Thyroid gland (tissue), 4 donors: Measurements from ENCODE around the gene PBX1. TPM values are rescaled to one million over a fixed set of nuclear protein-coding genes. Genes with fewer than 3 reads are reported as not detected.

Experiments
- DNase-seq, 2 donors: peaks; one replicate each; pipeline ENCODE4 v3.0.0-alpha.2; 2019
- H3K27ac ChIP-seq, 3 donors: fragments of 200-600 bp; sonication (generic); 1 replicate in 2 of 3; 2 replicates in 1 of 3; pipeline ENCODE4 v1.5.1; 2016 to 2019; ENCODE audit warnings: mild to moderate bottlenecking in 1 of 3, moderate library complexity in 1 of 3
- H3K27me3 ChIP-seq: fragments of 200-600 bp; sonication (generic); one replicate; pipeline ENCODE4 v1.5.1; 2019
- H3K36me3 ChIP-seq, 2 donors: fragments of 200-600 bp; sonication (generic); one replicate each; pipeline ENCODE4 v1.5.1; 2016 to 2019
- H3K4me1 ChIP-seq, 2 donors: fragments of 200-600 bp; sonication (generic); one replicate each; pipeline ENCODE4 v1.5.1; 2017 to 2019
- H3K4me3 ChIP-seq, 3 donors: fragments of 200-600 bp; sonication (generic); replicated peaks in 1 of 3; 1 replicate in 2 of 3; 2 replicates in 1 of 3; pipeline ENCODE4 v1.5.1; 2016; ENCODE audit warnings: mild to moderate bottlenecking in 1 of 3
- H3K9me3 ChIP-seq: fragments of 200-600 bp; sonication (generic); one replicate; pipeline ENCODE4 v1.5.1; 2017
- POLR2A ChIP-seq, 2 donors: fragments of 450-650 bp; IDR thresholded peaks; one replicate each; pipeline ENCODE4 v1.6.1; 2017; ENCODE audit warnings: antibody characterized with exemption in 2 of 2, mild to moderate bottlenecking in 2 of 2, moderate library complexity in 1 of 2
- WGBS, 2 donors: methylation state at CpG; one replicate each; pipeline ENCODE4 v1.1.5; 2017; 5-methylcytosine and 5-hydroxymethylcytosine counted together
- intact Hi-C: fragments of 100-400 bp; cut with DNase I; formaldehyde crosslinking; loops from one replicate; pipeline ENCODE4 v1.15.1; 2023
- total RNA-seq, 4 donors: library from RNA; depleted of rRNA; stranded (reverse); fragments of >200 nt; gene quantifications; one replicate each; pipeline ENCODE4 v1.2.3, GENCODE V29; 2016
- TF ChIP-seq, protein P1 (sequence below), 6 experiments: fragments of 200-600 bp in 3 of 6; fragments of 450-650 bp in 3 of 6; sonication (generic) in 3 of 6; IDR thresholded peaks; one replicate each; pipeline ENCODE4 v1.5.1; 2016 to 2019; ENCODE audit warnings: antibody characterized with exemption in 6 of 6, mild to moderate bottlenecking in 2 of 6, inconsistent platforms in 1 of 6, moderate library complexity in 1 of 6

The PBX1 gene
- total RNA-seq, 4 donors from 2014 or later = 79.0 to 159 (median 102) TPM

DNA sequence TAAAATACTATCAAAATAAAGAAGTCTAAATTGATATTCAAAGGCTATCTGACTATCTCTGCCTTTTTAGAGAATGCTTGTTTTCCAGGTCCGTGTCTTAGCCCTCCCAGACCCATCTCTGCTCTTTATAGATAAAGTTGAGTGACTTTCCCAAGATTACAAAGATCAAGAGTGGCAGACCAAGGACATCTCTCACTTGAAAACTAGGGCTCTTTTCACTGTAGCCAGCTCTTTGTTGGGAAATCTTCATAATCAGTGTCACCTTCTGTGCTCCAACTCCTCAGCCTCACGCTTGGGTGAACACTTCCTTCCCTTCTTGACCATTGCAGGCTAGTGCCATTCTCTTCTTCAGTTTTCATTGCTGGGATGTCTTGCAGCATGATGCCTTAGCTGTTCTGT, 211.1 kb downstream of the PBX1 start:
- no peaks in the 10 kb centered on the region for H3K9me3 ChIP-seq

DNA sequence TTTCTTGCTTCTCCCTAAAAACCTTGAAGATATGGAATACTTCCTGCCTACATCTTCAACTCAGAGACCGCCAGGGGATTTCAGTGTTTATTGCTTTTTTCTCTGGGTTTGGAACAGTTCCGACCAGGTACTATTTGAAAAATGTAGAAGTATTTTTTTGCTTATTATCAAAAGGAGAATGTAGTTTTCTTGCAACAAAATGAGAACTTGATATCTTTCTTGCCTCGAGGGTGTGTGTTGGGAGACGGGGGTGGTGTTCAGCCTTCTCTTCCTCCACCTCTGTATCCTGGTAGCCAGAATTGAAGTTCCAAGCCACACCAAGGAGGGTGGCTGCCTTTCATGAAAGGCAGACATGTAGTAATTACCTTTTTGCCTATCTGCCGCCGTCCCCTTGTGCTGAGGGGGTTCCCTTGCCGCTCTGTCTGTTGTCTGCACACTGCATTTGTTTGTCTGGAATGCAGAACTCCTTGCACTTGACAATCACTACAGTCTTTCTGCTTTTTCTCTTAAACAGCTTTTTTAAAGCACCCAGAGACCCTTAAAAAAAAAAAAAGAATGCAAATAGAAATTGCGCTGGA, 212.1 kb downstream of the PBX1 start:
- 54 to 60% methylated on average over 8 of the region's 8 CpGs for WGBS, 2 donors
- TF ChIP-seq, protein P1, sequence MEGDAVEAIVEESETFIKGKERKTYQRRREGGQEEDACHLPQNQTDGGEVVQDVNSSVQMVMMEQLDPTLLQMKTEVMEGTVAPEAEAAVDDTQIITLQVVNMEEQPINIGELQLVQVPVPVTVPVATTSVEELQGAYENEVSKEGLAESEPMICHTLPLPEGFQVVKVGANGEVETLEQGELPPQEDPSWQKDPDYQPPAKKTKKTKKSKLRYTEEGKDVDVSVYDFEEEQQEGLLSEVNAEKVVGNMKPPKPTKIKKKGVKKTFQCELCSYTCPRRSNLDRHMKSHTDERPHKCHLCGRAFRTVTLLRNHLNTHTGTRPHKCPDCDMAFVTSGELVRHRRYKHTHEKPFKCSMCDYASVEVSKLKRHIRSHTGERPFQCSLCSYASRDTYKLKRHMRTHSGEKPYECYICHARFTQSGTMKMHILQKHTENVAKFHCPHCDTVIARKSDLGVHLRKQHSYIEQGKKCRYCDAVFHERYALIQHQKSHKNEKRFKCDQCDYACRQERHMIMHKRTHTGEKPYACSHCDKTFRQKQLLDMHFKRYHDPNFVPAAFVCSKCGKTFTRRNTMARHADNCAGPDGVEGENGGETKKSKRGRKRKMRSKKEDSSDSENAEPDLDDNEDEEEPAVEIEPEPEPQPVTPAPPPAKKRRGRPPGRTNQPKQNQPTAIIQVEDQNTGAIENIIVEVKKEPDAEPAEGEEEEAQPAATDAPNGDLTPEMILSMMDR (IDR thresholded peaks at IDR 0.05) = no peak
- no peak for TF ChIP-seq POLR2A (IDR thresholded peaks at IDR 0.05)
- no peak for DNase-seq
- peak overlapping the region; percentile 66 to 83 (median 70) for H3K27ac ChIP-seq
- H3K27me3 ChIP-seq = no peaks in the 10 kb centered on the region
- intact Hi-C loops = no loop called here
- H3K4me1 ChIP-seq = peaks cover 38 to 75% of the 10 kb centered on the region in 2 donors
- H3K9me3 ChIP-seq = no peaks in the 10 kb centered on the region
- no peak overlapping the region for H3K4me3 ChIP-seq
- H3K36me3 ChIP-seq = no peaks in the 10 kb centered on the region

More for the DNA sequence above, 211.1 kb downstream of the PBX1 start:
- H3K27me3 ChIP-seq = no peaks in the 10 kb centered on the region
- no peak overlapping the region for H3K4me3 ChIP-seq
- H3K36me3 ChIP-seq = no peaks in the 10 kb centered on the region
- peaks cover 40 to 74% of the 10 kb centered on the region in 2 donors for H3K4me1 ChIP-seq
- WGBS, 2 donors = 82 to 86% methylated on average over 2 of the region's 2 CpGs
- peak overlapping the region in 1 of 3 donors; percentile 83 for H3K27ac ChIP-seq
- intact Hi-C loops = no loop called here
- TF ChIP-seq, protein P1 (IDR thresholded peaks at IDR 0.05) = no peak
- no peak for DNase-seq

DNA sequence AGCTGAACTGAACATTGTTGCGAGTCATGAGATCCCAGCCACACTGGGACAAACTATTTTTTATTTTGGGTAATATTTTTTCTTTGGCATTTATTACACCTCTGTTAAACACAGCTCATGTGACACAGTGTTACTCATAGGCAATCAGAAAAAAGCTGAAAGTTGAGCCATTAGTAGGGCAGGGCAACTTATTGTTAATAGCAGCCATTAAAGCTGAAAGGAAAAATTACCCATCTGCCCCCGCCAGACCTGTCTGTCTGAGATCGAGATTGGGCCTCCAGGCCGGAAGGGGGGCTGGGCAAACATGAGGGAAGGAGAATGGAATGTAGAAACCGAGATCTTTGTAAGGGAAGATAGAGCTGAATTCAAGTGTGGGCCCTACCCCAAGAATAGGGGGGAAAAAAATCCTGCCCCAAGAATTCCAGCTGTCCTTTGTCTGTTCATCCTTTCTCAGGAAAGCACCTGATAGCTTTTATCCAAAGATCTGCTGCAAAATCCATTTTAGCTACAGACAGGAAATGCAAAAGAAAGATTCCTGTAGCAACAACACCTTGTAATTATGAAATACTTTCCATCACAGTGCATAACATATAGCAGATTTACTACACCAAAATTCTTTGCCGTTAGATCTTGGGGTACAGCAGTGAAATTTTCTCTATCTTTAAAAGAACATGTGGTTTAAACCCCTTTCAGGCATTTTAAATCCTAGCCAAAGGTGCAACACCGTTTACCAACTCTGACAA, 212.8 kb downstream of the PBX1 start:
- Histone ChIP-seq H3K4me1 (peaks cover 38 to 68% of the 10 kb centered on the region in 2 donors), H3K27ac (peak overlapping the region; percentile 66 to 83 (median 70)), H3K36me3 (no peaks in the 10 kb centered on the region), H3K4me3 (no peak overlapping the region), H3K27me3 (no peaks in the 10 kb centered on the region), H3K9me3 (no peaks in the 10 kb centered on the region)
- peak in 1 of 2 donors; percentile 37 for DNase-seq
- intact Hi-C loops = no loop called here
- 56 to 59% methylated on average over 7 of the region's 7 CpGs for WGBS, 2 donors
- TF ChIP-seq POLR2A (IDR thresholded peaks at IDR 0.05) = no peak
- TF ChIP-seq, protein P1 (IDR thresholded peaks at IDR 0.05) = no peak

DNA sequence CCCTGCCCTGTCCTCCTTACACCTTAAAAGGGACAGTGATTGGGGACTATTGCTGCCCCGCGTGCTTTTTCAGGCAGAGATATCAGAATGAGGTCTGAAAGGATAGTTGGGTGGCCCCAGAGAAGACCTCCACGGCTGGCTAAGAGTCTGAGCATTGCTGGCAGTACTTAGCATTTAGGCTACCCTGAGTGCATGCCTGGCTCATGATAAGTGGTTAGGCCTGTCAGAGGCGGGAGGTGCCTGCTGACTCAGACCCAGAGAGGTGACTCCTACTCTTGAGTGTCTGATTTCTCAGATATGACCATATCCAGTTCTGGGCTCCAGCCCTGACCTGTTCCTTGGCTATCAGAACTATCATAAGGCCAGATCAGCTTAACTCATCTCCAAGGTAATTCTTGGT, 213.7 kb downstream of the PBX1 start:
- TF ChIP-seq, protein P1 (IDR thresholded peaks at IDR 0.05) = no peak
- TF ChIP-seq POLR2A (IDR thresholded peaks at IDR 0.05) = peak in 1 of 2 donors; percentile 44

DNA sequence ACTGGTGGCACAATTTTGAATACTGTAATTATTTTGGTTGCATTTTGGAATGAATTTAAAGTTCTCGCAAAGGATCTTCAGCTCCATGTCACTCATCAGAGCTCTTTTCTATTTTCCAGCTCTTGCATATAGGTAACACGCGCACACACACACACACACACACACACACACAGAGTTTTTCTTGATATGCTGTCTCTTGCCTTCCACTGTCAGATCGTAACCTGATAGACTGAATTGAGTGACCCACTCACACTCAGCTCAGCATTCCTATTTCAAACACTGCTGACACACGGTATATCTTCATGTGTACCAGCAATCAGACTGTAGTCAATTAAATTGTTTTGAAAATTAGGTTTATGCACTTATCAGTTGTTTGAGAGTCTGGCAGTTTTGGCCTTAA, 214.1 kb downstream of the PBX1 start:
- 58 to 76% methylated on average over 5 of the region's 5 CpGs for WGBS, 2 donors
- H3K27ac ChIP-seq = peak overlapping the region; percentile 51 to 83 (median 71)
- intact Hi-C loops = no loop called here

More for the DNA sequence above, 213.7 kb downstream of the PBX1 start:
- Histone ChIP-seq H3K36me3 (no peaks in the 10 kb centered on the region), H3K27ac (peak overlapping the region; percentile 66 to 83 (median 71)), H3K4me1 (peaks cover 33 to 60% of the 10 kb centered on the region in 2 donors), H3K27me3 (no peaks in the 10 kb centered on the region), H3K9me3 (no peaks in the 10 kb centered on the region), H3K4me3 (no peak overlapping the region)
- DNase-seq = peak; percentile 93
- intact Hi-C loops = no loop called here
- 31 to 39% methylated on average over 4 of the region's 4 CpGs for WGBS, 2 donors

More for the DNA sequence above, 214.1 kb downstream of the PBX1 start:
- no peaks in the 10 kb centered on the region for H3K9me3 ChIP-seq
- H3K4me1 ChIP-seq = peaks cover 33 to 56% of the 10 kb centered on the region in 2 donors
- H3K27me3 ChIP-seq = no peaks in the 10 kb centered on the region
- no peak overlapping the region for H3K4me3 ChIP-seq
- H3K36me3 ChIP-seq = no peaks in the 10 kb centered on the region
- DNase-seq = no peak
- no peak for TF ChIP-seq POLR2A (IDR thresholded peaks at IDR 0.05)
- TF ChIP-seq, protein P1 (IDR thresholded peaks at IDR 0.05) = no peak
